HepG2 (cell line): ENCODE data around the gene LCAT. TPM values are rescaled to one million over a fixed set of nuclear protein-coding genes. Genes with fewer than 3 reads are reported as not detected.

Experiments used
- HNF4G ChIP-seq, 2 experiments: sonication (generic) in 1 of 2; formaldehyde crosslinking in 1 of 2; IDR thresholded peaks; 2 replicates each; pipeline versions ENCODE4 v1.4.0 to v1.6.1; 2011 to 2020; ENCODE audit warnings: borderline replicate concordance in 2 of 2, low read depth in 2 of 2, mild to moderate bottlenecking in 2 of 2, low read length in 1 of 2, missing genetic modification reagents in 1 of 2, moderate library complexity in 1 of 2
- JUND ChIP-seq: sonication (generic); formaldehyde crosslinking; IDR thresholded peaks from 2 replicates; pipeline ENCODE4 v1.8.0; 2022; ENCODE audit warnings: mild to moderate bottlenecking, missing genetic modification reagents
- PCBP2 ChIP-seq: fragments of 200-400 bp; formaldehyde crosslinking; optimal IDR thresholded peaks from 2 replicates; pipeline ENCODE3; 2018; ENCODE audit warnings: low read length, low read depth; ENCODE audit not compliant: poor library complexity, severe bottlenecking
- PITX1 ChIP-seq: sonication (generic); formaldehyde crosslinking; IDR thresholded peaks from 2 replicates; pipeline ENCODE4 v1.5.1; 2020; ENCODE audit warnings: mild to moderate bottlenecking, missing genetic modification reagents
- SOX6 ChIP-seq, 2 experiments: fragments of 450-650 bp in 1 of 2; sonication (generic) in 1 of 2; formaldehyde crosslinking in 1 of 2; IDR thresholded peaks; 2 replicates each; pipeline versions ENCODE4 v1.4.0 to v1.6.1; 2017 to 2020; ENCODE audit warnings: antibody characterized with exemption in 1 of 2, mild to moderate bottlenecking in 1 of 2, missing genetic modification reagents in 1 of 2
- WIZ ChIP-seq: sonication (generic); formaldehyde crosslinking; IDR thresholded peaks from 2 replicates; pipeline ENCODE4 v1.5.1; 2020; ENCODE audit warnings: mild to moderate bottlenecking, missing genetic modification reagents
- ZEB1 ChIP-seq: IDR thresholded peaks from 2 replicates; pipeline ENCODE4 v1.6.1; 2012; ENCODE audit warnings: mild to moderate bottlenecking, low read depth, inconsistent platforms; ENCODE audit not compliant: insufficient replicate concordance
- ZNF180 ChIP-seq: sonication (generic); formaldehyde crosslinking; IDR thresholded peaks from 2 replicates; pipeline ENCODE4 v1.4.0; 2020; ENCODE audit warnings: low read depth, missing genetic modification reagents, borderline replicate concordance
- ZNF317 ChIP-seq: sonication (generic); formaldehyde crosslinking; IDR thresholded peaks from 2 replicates; pipeline ENCODE4 v1.5.0; 2020; ENCODE audit warnings: mild to moderate bottlenecking, missing genetic modification reagents
- ZNF367 ChIP-seq: sonication (generic); formaldehyde crosslinking; IDR thresholded peaks from 2 replicates; pipeline ENCODE4 v1.4.0; 2020; ENCODE audit warnings: missing genetic modification reagents, borderline replicate concordance
- ZNF430 ChIP-seq: sonication (generic); formaldehyde crosslinking; IDR thresholded peaks from 2 replicates; pipeline ENCODE4 v1.9.0; 2021; ENCODE audit warnings: mild to moderate bottlenecking, missing genetic modification reagents
- polyA plus RNA-seq, 8 experiments: library from polyadenylated mRNA; depleted of rRNA in 3 of 8; stranded (reverse) in 7 of 8; unstranded in 1 of 8; fragments of >200 nt; fragmentation: Illumina TruSeq in 4 of 8; extraction: Trizol in 4 of 8; gene quantifications; 2 replicates each; pipeline versions ENCODE4 v1.2.1 to v1.2.3, GENCODE V29; 2011 to 2016; ENCODE audit warnings: low read depth in 4 of 8, missing spikeins in 1 of 8, mixed read lengths in 1 of 8; ENCODE audit not compliant: insufficient read depth in 1 of 8
- total RNA-seq, 5 experiments: library from RNA; depleted of rRNA; stranded (reverse); fragments of >200 nt; fragmentation: Illumina TruSeq; extraction: Trizol; gene quantifications; 2 replicates each; pipeline ENCODE4 v1.2.3, GENCODE V29; 2016; ENCODE audit warnings: low read depth in 1 of 5
- TF ChIP-seq, protein P1 (sequence below): IDR thresholded peaks from 2 replicates; pipeline ENCODE4 v1.4.0; 2020; ENCODE audit warnings: mild to moderate bottlenecking, missing genetic modification reagents

LCAT gene
- total and polyA plus RNA-seq, 2 of the 13 experiments (the other 11 are each of a cell fraction or from before 2014, with no cell fraction given), result 36.1 to 38.9 TPM

- TF ChIP-seq, protein P1, sequence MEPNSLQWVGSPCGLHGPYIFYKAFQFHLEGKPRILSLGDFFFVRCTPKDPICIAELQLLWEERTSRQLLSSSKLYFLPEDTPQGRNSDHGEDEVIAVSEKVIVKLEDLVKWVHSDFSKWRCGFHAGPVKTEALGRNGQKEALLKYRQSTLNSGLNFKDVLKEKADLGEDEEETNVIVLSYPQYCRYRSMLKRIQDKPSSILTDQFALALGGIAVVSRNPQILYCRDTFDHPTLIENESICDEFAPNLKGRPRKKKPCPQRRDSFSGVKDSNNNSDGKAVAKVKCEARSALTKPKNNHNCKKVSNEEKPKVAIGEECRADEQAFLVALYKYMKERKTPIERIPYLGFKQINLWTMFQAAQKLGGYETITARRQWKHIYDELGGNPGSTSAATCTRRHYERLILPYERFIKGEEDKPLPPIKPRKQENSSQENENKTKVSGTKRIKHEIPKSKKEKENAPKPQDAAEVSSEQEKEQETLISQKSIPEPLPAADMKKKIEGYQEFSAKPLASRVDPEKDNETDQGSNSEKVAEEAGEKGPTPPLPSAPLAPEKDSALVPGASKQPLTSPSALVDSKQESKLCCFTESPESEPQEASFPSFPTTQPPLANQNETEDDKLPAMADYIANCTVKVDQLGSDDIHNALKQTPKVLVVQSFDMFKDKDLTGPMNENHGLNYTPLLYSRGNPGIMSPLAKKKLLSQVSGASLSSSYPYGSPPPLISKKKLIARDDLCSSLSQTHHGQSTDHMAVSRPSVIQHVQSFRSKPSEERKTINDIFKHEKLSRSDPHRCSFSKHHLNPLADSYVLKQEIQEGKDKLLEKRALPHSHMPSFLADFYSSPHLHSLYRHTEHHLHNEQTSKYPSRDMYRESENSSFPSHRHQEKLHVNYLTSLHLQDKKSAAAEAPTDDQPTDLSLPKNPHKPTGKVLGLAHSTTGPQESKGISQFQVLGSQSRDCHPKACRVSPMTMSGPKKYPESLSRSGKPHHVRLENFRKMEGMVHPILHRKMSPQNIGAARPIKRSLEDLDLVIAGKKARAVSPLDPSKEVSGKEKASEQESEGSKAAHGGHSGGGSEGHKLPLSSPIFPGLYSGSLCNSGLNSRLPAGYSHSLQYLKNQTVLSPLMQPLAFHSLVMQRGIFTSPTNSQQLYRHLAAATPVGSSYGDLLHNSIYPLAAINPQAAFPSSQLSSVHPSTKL (CRISPR knock-in tag), result peak; percentile 26; the same call in 1 of the 2 replicates
- TF ChIP-seq PITX1 (peak; percentile 63; the same call in 1 of the 2 replicates), ZNF317 (CRISPR knock-in tag) (no peak), HNF4G (IDR thresholded peaks at IDR 0.05; ENCODE audit: borderline replicate concordance, low read depth, low read length) (peak; percentile 39; the same call in 1 of the 2 replicates), HNF4G (CRISPR knock-in tag; IDR thresholded peaks at IDR 0.05; ENCODE audit: borderline replicate concordance, low read depth) (no peak; the same call in 1 of the 2 replicates), WIZ (CRISPR knock-in tag) (no peak), JUND (CRISPR knock-in tag) (no peak), SOX6 (IDR thresholded peaks at IDR 0.05) (no peak), SOX6 (CRISPR knock-in tag; IDR thresholded peaks at IDR 0.05) (peak; percentile 35; the same call in 1 of the 2 replicates), ZEB1 (peak; percentile 68), ZNF430 (CRISPR knock-in tag) (no peak), PCBP2 (no peak), ZNF180 (CRISPR knock-in tag) (no peak), ZNF367 (CRISPR knock-in tag) (no peak)
Observed at GRCh38 chr16:67901734-67902133, 42.2 kb downstream of the LCAT start (continued).
